Measurements from ENCODE around the gene ZNF99.
"Not testable (repeated sequence)": the region's sequence is repeated elsewhere in the genome, so short reads cannot be mapped to it uniquely, and the experiment has no call there.

GRCh38 chr19:22721533-22721932 is 62.4 kb downstream of the ZNF99 start:
- TF ChIP-seq CTCF, POLR2A (IDR thresholded peaks at IDR 0.05): not testable (repeated sequence)

Measured in uterus (tissue), 2 donors.